HG03457 (cell line): ENCODE results near the gene PADI4.
"Not testable (repeated sequence)": the region's sequence is repeated elsewhere in the genome, so short reads cannot be mapped to it uniquely, and the experiment has no call there.

Experiments
- ATAC-seq: cut with Tn5 transposase; IDR thresholded peaks from one replicate; pipeline ENCODE4 v1.9.1; 2021; ENCODE audit warnings: moderate number of reproducible peaks; ENCODE audit not compliant: unreplicated experiment

Gene PADI4

GRCh38 chr1:17375651-17376050 is 67.7 kb downstream of the PADI4 start:
- no peak for ATAC-seq

GRCh38 chr1:17377325-17377953 is 69.4 kb downstream of the PADI4 start:
- no peak for ATAC-seq

GRCh38 chr1:17381161-17381560 is 73.2 kb downstream of the PADI4 start:
- no peak for ATAC-seq

- no peak for ATAC-seq
Observed at GRCh38 chr1:17392199-17392740, 84.3 kb downstream of the PADI4 start.

- no peak for ATAC-seq
Observed at GRCh38 chr1:17393230-17393629, 85.2 kb downstream of the PADI4 start.

GRCh38 chr1:17397910-17398695 is 90.1 kb downstream of the PADI4 start:
- ATAC-seq = no peak

- no peak for ATAC-seq
Observed at GRCh38 chr1:17400725-17401341, 92.8 kb downstream of the PADI4 start.

- ATAC-seq = no peak
Observed at GRCh38 chr1:17401841-17402240, 93.8 kb downstream of the PADI4 start.

- no peak for ATAC-seq
Observed at GRCh38 chr1:17403081-17403480, 95.1 kb downstream of the PADI4 start.

- ATAC-seq = no peak
Observed at GRCh38 chr1:17404034-17404684, 96.2 kb downstream of the PADI4 start.

- ATAC-seq = no peak
Observed at GRCh38 chr1:17404820-17405219, 96.8 kb downstream of the PADI4 start.

- no peak for ATAC-seq
Observed at GRCh38 chr1:17405898-17406759, 98.1 kb downstream of the PADI4 start.

- ATAC-seq = not testable (repeated sequence)
Observed at GRCh38 chr1:17406760-17407475, 98.9 kb downstream of the PADI4 start.

- not testable (repeated sequence) for ATAC-seq
Observed at GRCh38 chr1:17407786-17408514, 100.0 kb downstream of the PADI4 start.

GRCh38 chr1:17409391-17409811 is 101.4 kb downstream of the PADI4 start:
- ATAC-seq = no peak

GRCh38 chr1:17412093-17412870 is 104.3 kb downstream of the PADI4 start:
- no peak for ATAC-seq
